ENCODE data around the gene DGKI.
A peak's percentile ranks its signal among the peaks of the same experiment; 100 is the strongest.

DGKI gene

GRCh38 chr7:137393570-137393969, 453.2 kb downstream of the DGKI start:
- DNase-seq = no peak

- no peak for DNase-seq
These were observed 456.7 kb downstream of the DGKI start for GRCh38 chr7:137390076-137390475.

DNA sequence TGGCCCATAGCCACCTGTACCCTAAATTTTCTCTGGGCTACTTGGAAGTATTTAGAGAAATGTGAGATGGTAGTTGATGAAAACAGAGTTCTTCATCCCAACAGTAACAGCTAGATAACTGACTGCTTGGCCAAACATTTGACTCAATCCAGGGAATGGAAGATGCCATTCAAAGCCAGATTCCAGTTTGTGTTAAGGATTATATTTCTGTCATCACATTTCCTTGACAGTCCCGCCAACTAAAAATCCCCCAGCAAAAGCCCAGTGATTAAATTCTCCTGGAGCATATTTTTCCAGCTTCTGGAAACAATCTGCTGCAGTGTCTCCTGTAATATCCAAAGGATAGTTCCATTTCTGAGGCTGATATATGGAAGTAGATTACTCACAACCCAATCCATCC, 457.9 kb downstream of the DGKI start:
- DNase-seq = no peak

GRCh38 chr7:137386966-137387365, 459.8 kb downstream of the DGKI start:
- no peak for DNase-seq

DNA sequence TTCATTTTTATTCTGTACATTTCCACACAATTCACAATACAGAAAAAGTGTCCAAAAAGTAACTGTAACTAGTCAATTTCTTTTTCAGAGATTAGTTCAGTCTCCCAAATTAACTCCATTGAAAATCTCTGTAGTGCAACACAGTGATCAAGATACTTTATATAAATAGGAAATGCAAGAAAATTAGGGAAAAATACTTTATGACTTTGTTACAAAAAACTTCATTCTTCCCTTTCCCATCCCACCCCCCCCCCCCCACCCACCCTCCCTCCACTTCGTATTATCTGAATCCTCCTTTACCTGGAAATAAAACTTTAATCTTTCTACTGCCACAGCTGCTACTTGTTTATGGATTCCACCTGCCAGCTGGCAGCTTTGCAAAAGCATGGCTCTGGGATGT, 465.7 kb downstream of the DGKI start:
- DNase-seq = no peak

GRCh38 chr7:137373507-137373906, 473.3 kb downstream of the DGKI start:
- no peak for DNase-seq

DNA sequence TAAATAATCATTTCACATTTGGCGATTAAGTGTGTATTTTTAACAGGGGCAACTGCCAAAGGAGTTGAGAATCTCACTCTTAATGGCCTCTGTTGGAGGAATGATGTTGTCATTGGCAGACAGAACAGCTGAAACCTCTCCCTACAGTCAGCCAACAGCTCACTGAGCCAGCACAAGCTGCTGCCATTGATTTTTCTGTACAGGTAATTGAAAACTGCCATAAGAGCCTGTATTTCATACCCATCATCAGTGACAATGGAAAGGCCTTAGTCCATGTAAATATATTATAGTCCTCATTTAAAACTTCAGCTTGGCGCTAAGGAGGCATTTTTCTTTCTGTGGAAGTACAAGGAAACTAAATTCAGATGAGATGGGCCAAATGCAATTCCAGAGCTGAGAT, 475.2 kb downstream of the DGKI start:
- no peak for DNase-seq

DNA sequence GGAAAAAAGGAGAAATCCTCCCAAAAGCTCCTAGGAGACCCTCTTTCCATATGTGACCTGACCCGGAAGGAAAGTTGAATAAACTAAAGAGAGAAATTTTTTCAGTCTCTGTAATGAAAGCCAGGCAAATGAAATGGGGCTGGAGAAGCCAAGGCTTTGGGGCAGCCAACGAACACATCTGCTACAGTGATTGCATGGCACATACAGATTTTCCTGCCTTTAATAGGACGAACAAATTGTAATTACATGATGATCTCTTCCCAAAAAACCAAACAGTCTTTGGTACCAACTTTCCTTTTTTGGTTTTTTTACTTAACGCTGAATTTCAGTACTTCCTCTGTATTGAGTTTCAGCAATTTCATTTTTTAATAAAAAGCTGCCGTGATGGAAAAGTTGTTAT, 479.8 kb downstream of the DGKI start:
- DNase-seq = no peak

GRCh38 chr7:137363683-137364082, 483.1 kb downstream of the DGKI start:
- no peak for DNase-seq

DNA sequence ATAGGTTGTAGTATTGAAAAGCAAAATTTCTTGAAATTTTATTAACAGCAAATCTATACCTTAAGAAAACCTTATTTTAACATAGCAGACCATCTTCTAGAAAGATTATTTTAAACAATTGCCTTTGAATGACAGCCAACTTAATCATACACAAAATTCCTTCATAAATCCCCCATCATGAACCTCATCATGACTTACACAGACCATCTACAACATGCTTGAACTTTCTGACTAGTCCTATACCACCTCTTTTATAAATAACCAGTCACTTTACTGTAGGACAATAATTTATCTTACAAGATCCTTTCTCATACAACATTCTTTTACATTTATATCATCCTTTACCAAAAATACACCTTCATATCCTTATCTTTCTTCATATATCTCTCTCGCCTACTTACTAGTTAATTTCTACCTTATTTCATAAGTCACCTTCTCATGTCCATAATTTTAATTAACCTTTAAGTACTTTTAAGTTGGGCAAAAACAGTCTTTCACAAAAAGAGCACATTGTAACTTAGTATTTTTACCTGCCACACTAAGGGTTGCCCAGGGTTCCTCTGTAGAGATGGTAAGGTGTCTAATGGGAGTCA, 486.6 kb downstream of the DGKI start:
- peak; percentile 4 for DNase-seq

GRCh38 chr7:137354961-137355360, 491.8 kb downstream of the DGKI start:
- no peak for DNase-seq

GRCh38 chr7:137354396-137354795, 492.4 kb downstream of the DGKI start:
- DNase-seq = no peak

DNA sequence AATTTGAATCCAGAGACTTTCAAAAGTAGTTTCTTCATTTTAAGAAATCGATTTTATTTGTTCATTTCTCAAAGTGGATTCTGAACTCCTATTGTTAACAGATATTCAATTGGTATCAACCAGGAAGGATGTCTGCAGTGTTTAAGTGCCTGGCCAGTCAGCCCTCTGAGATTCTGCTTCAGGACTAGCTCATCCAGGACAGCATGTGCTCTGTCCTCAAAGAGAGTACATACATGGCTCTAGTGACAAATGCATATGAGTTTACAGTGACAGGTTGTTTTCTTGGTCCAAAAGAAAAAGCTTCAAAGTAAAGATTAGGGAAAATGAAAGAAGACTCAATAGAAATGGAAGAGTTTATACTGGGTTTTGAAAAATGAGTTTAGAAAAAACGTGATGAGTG, 494.8 kb downstream of the DGKI start:
- no peak for DNase-seq

- peak; percentile 17 for DNase-seq
These were observed 500.9 kb downstream of the DGKI start for GRCh38 chr7:137345799-137346449.

GRCh38 chr7:137343281-137343841, 503.4 kb downstream of the DGKI start, which contains the start of gene PTN:
PTN (minus strand) TSS chr7:137343733; CDS start chr7:137254973, 88,760 bp downstream.
- DNase-seq = no peak

DNA sequence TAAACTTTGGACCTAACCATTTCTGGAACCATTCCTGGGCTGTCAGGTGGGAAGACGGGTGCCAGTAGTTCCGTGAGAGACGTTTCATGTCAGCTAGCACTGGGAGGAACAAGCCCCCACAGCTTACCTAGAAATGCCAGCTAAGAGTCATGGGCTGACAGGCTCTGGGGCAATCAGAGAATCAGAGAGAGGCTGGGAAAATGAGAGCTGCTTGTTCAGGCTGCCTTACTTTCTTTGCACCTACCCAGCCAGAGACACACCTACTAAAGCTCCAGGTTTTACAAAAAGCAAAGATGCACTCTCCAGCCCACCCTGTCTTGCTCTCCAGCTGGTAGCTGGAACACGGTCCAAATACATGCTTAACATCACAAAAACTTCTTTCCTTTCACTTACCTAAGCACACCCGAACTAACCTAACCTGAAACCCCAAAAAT, 503.9 kb downstream of the DGKI start:
- no peak for DNase-seq

- no peak for DNase-seq
These were observed 504.5 kb downstream of the DGKI start for GRCh38 chr7:137342265-137342664.

DNA sequence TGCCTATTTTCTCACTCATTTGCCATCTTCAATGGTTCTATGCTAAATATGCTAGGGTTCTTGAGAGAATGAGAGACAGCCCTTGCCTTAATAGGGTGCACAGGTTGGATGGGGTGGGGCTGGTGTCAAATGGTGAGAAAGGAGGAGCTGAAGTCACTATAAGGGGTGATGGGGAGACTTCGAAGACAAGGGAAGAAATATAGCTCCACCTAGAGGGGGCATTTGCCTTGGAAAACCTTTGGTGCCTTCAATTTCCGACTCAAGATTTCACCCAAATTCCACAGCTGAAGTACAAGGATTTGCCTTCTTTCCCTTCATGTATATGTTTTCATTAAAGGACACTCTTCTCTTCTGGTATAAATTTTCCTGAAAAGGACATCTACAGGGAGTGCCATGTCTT, 508.9 kb downstream of the DGKI start:
- DNase-seq = peak; percentile 1

GRCh38 chr7:137335814-137336213, 511.0 kb downstream of the DGKI start:
- no peak for DNase-seq

DNA sequence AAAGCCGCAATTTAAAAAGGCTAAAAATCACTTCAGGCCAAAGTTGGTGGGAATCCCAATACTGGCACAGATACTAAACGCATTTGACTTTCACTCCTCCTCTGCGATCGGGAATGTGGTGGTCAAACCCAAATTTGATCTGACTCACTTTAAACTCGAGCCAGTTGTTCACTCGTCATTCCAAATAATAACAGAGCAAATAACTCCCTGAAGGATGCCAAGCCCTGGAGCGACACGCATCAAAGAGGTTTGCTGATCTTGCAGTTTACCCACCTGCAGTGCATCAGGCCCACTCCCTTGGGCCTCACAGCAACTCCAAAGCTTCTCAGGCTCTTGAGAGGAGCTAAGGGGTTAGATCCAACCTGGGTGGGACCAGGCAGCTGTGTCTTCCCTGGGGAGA, 515.4 kb downstream of the DGKI start:
- no peak for DNase-seq

Measured in hematopoietic multipotent progenitor cell treated with erythropoietin and hydrocortisone succinate and interleukin-3 and kit ligand, for 4 days (in vitro differentiated cells).